HFF-Myc (cell line): ENCODE measurements around the gene SRSF7.

Source experiments
- DNase-seq: peaks from one replicate; pipeline ENCODE4 v3.0.0-alpha.2; 2011; ENCODE audit warnings: low read depth; ENCODE audit errors: extremely low read depth
- H3K4me3 ChIP-seq: replicated peaks from 2 replicates; pipeline ENCODE4 v1.5.1; 2011; ENCODE audit warnings: low read depth, mild to moderate bottlenecking, control low read depth, low read length
- TF ChIP-seq, protein P1 (sequence below): IDR thresholded peaks from 2 replicates; pipeline ENCODE4 v1.5.1; 2012; ENCODE audit warnings: mild to moderate bottlenecking, low read depth, low read length, control low read depth; ENCODE audit errors: missing control alignments

The SRSF7 gene

GRCh38 chr2:38702413-38702812, 48.7 kb downstream of the SRSF7 start:
- TF ChIP-seq, protein P1, sequence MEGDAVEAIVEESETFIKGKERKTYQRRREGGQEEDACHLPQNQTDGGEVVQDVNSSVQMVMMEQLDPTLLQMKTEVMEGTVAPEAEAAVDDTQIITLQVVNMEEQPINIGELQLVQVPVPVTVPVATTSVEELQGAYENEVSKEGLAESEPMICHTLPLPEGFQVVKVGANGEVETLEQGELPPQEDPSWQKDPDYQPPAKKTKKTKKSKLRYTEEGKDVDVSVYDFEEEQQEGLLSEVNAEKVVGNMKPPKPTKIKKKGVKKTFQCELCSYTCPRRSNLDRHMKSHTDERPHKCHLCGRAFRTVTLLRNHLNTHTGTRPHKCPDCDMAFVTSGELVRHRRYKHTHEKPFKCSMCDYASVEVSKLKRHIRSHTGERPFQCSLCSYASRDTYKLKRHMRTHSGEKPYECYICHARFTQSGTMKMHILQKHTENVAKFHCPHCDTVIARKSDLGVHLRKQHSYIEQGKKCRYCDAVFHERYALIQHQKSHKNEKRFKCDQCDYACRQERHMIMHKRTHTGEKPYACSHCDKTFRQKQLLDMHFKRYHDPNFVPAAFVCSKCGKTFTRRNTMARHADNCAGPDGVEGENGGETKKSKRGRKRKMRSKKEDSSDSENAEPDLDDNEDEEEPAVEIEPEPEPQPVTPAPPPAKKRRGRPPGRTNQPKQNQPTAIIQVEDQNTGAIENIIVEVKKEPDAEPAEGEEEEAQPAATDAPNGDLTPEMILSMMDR, result no peak
- DNase-seq, result no peak

DNA sequence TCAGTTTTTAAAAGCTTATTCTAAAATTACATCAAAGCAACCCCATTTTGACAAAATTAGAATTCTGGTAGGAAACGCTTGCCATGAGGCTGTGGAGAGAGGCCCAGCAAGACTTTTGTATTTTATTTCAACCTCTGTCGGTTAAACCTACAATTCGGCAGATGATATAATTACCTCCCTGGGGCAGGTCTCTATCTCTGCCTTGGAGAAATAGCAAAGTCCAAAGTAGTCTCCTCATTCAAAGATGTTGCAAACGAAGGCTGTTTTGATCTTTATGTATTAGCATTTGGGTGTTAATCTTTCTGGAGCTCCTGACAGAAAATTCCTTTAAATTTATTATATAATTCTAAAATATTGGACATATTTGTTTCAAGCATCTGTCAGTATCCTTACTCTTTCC, 49.6 kb downstream of the SRSF7 start:
- no peak overlapping the region for H3K4me3 ChIP-seq
- TF ChIP-seq, protein P1, result no peak
- no peak for DNase-seq

More at GRCh38 chr2:38702413-38702812, 48.7 kb downstream of the SRSF7 start:
- no peak overlapping the region for H3K4me3 ChIP-seq

DNA sequence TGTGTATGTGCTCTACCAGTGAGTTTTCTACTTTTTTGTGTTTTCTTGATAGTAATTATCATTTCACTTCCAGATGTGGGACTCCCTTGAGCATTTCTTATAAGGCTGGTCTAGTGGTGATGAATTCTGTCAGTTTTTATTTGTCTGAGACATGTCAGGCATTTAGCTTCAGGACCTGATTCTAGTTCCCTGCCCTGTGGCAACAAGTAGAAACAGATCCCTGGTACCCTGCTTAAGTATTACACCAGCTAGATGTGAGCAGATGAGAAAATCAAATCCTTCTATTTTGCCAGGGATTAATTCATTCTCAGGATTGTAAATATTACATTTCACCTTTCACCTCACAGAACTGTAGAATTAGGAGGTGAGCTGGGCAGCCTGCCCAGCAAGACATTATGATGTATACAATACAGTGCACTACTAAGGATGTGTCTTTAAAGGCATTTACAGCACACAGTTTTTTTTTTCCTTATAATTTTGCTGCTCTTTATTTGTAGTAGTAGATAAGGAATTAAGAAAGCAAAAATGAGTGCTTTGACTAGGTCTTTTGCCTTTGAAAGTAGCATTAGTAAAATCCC, 50.2 kb downstream of the SRSF7 start:
- TF ChIP-seq, protein P1, result no peak
- DNase-seq, result no peak
- H3K4me3 ChIP-seq, result no peak overlapping the region

DNA sequence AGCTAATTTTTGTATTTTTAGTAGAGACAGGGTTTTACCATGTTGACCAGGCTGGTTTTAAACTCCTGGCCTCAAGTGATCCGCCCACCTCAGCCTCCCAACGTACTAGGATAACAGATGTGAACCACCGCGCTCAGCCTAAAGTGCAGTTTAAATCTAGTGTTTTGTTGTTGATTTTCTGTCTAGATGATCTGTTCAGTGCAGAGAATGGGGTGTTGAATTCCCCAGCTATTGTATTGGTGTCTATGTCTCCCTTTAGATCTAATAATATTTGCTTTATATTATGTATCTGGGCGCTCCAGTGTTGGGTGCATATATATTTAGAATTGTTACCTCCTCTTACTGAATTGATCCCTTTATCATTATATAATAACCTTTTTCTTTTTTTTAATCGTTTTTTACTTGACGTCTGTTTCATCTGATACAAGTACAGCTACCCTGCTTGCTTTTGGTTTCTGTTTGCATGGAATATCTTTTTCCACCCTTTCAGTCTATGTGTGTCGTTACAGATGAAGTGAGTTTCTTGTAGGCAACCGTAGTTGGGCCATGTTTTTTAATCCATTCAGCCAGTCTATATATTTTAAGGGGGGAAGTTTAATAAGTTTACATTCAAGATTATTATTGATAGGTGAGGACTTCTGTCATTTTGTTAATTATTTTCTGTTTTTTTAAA, 50.9 kb downstream of the SRSF7 start:
- TF ChIP-seq, protein P1, result no peak
- no peak for DNase-seq
- no peak overlapping the region for H3K4me3 ChIP-seq

DNA sequence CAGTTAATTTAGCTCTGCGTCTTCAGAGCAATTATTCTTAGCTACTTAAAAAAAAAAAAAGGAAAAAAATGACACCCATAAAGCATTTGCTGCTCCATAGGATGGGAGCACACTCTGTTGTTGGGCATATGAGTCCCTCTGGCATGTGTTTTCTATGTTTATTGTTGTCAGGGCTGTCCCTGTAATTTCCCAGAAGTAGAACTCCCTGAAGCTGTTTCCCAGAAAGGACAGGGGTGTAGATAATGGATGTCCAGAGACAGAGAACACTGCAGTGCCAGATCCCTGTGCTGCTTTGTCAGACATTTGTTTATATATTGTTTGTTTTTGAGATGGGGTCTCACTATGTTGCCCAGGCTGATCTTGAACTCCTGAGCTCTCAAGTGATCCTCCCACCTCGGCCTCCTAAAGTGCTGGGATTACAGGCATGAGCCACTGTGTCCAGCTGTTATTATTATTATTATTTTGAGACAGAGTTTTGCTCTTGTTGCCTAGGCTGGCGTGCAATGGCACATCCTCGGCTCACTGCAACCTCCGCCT, 52.6 kb downstream of the SRSF7 start:
- no peak for DNase-seq
- TF ChIP-seq, protein P1, result no peak
- H3K4me3 ChIP-seq, result no peak overlapping the region

DNA sequence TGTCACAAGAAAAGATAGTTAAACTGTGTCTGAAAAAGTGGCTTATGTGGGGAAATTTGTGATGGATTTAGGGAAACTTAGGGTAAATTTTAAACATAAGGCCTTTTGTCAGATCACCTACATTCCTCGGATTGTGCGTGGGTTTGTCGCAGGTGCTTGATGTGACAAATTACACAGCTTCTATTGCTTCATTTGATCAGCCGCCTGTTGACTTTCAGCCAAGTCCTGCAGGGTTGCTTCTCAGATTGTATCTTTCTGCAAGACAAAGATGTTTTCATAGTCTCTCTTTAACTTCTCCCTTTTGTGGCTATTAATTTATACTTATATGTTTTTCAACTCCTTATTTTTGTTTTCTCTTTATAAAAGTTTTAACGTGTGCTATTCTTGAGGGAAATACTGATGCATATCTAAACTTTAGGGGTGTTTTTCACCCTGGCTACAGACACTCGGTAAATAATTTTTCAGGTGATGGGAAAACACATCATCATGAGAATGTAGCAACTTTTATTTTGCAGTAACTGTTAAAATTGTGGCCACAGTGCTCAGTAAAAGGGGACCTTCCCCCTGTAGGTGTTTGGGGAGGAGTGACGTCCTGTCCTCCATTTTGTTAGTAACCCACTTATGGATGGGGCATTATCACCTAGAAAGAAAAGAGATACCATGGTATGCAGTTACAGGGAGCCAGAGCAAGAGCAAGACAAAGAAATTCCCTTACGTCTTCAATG, 53.9 kb downstream of the SRSF7 start:
- TF ChIP-seq, protein P1, result no peak
- H3K4me3 ChIP-seq, result no peak overlapping the region
- DNase-seq, result no peak
